HG02970 (cell line): ENCODE data around the gene SYT11.
"Not testable (repeated sequence)": the region's sequence is repeated elsewhere in the genome, so short reads cannot be mapped to it uniquely, and the experiment has no call there.

Experiments used
- ATAC-seq: cut with Tn5 transposase; IDR thresholded peaks from one replicate; pipeline ENCODE4 v1.9.1; 2021; ENCODE audit warnings: mild to moderate bottlenecking, moderate library complexity, moderate number of reproducible peaks; ENCODE audit not compliant: unreplicated experiment, low FRiP score

SYT11 gene

GRCh38 chr1:155895617-155896016 lies 36.2 kb downstream of the SYT11 start:
- not testable (repeated sequence) for ATAC-seq

- not testable (repeated sequence) for ATAC-seq
Measured at GRCh38 chr1:155896476-155896875, 37.1 kb downstream of the SYT11 start.

GRCh38 chr1:155897746-155898145 lies 38.4 kb downstream of the SYT11 start:
- no peak for ATAC-seq

GRCh38 chr1:155898888-155899287 lies 39.5 kb downstream of the SYT11 start:
- no peak for ATAC-seq

GRCh38 chr1:155899683-155900082 lies 40.3 kb downstream of the SYT11 start:
- no peak for ATAC-seq

GRCh38 chr1:155900161-155900560 lies 40.8 kb downstream of the SYT11 start:
- no peak for ATAC-seq

- ATAC-seq = no peak
Measured at GRCh38 chr1:155904261-155904660, 44.9 kb downstream of the SYT11 start.

- ATAC-seq = no peak
Measured at GRCh38 chr1:155909894-155910293, 50.5 kb downstream of the SYT11 start.

DNA sequence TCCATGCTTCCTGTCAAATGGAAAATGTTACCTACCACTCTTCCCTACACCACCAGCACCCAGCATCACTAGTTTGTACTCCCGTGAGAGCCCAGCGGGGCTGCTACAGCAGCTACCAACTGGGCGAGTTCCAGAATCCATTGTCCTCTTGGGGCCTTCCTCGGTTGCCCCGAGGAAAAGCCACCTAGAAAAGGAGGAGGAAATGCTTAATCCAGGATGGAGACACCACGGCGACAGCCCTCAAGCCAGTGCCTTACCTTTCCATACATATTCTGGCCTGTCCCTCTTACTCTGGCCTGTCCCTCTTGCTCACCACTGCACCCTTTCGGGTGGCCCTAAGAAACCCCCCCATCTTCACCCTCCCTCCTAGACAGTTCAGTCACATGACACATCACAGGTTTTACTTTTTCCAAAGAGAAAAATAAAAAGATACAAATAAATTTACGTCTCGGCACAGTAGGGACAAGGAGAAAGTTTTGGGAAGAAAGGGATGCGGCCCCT lies 51.3 kb downstream of the SYT11 start:
- ATAC-seq = peak; percentile 17

- peak; percentile 75 for ATAC-seq
Measured at GRCh38 chr1:155911156-155912055, 52.0 kb downstream of the SYT11 start, which contains the start of gene RIT1. Gene RIT1 (minus strand): TSS chr1:155911349. CDS start chr1:155910761, 588 bp downstream.

GRCh38 chr1:155912056-155912536 lies 52.7 kb downstream of the SYT11 start:
- ATAC-seq = no peak

DNA sequence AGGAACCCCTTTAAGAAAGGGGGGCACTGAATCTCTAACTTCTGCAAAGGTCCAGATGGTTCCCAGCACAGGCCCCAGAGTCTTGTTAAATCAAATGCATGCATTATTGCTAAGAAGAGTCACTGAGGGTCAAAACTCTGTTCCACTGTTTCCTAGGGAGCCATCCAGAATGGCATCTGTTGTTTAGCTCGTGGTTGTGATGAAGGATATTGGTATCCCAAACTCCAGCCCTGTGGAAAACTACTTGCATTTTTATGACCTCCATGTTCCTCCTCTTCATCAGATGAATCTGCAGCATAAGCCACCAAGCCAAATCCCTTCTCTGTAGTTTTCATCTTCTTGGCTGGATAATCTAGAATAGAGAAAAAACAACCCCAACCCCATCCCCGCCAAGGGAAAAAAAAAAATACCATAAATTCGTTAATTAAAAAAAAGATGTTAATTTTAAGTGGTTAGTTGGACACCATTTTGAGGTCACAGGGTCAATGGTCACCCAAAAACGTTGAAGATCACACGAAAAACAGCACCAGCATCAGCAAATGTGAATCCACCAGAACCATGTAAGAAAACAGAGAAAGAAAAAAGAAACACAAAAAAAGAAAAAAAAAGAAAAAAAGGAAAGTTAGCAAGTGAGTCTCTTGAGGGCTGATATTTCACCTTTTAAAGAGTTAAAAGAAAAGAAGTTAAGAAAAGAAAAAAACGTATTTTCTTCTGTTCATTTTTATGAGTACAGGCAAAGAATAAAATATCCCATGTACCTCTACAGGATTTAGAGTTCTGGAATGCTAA lies 54.8 kb downstream of the SYT11 start:
- no peak for ATAC-seq

- no peak for ATAC-seq
Measured at GRCh38 chr1:155918660-155919059, 59.3 kb downstream of the SYT11 start.

DNA sequence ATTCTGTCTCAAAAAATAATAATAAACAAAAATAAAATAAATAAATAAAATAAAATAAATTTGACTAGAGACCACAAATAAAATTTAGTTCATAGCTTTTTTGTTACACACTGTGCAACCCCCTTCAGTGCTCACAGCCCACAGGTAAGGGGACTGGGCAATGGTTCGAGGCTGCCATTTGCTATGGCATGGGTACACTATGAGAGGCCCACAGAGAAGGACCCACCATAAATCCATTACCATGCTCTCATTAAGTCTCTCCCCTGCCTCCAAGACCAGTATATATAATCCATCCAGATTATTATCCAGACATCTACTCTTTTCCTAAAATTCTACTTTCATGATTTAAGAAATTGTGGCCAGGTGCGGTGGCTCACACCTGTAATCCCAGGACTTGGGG lies 60.4 kb downstream of the SYT11 start:
- ATAC-seq = no peak

- no peak for ATAC-seq
Measured at GRCh38 chr1:155920717-155921116, 61.4 kb downstream of the SYT11 start.

DNA sequence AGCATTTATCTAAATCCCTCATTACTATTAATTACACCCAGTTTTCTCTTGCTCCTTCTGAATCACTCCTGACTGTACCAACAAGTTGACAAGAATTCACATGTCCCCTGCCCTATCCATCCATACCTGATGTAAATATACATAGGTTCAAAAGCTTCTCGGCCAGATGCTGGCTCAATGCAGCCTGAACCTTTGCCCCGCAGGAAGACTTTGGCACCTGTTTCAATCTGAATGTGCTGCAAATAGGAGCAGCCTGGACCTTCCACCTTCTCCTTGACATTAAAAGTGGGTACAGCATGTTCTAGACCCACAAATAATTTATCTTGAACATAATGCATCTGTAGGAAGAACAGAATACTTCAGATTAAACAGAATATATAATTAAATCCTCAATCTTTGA lies 66.1 kb downstream of the SYT11 start:
- no peak for ATAC-seq

DNA sequence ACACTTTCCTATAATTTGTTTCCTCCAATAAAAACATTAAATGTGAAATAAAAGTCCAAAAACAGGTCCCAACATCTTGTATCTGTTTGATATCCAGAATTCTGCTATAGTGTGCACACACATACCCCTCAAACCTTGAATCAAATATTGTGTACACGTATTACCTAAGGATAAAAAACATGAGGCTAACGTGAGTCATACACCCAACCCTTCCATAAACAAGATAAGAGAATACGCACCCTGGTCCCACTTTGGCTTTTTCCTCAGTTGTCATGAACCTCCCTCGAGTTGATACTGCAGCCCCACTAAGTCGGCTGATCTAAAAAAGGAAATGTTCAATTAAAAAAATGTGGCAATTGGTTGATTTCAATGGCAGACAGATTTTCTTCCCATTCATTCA lies 69.7 kb downstream of the SYT11 start:
- ATAC-seq = no peak

GRCh38 chr1:155930725-155931124 lies 71.4 kb downstream of the SYT11 start:
- ATAC-seq = not testable (repeated sequence)

- ATAC-seq = no peak
Measured at GRCh38 chr1:155931332-155932038, 72.1 kb downstream of the SYT11 start.

- ATAC-seq = no peak
Measured at GRCh38 chr1:155932081-155932480, 72.7 kb downstream of the SYT11 start.
